HepG2 (cell line): ENCODE results near the gene CREBRF. TPM values are rescaled to one million over a fixed set of nuclear protein-coding genes. Genes with fewer than 3 reads are reported as not detected.

ENCODE experiments used
- FOXA1 ChIP-seq, 2 experiments: fragments of 450-650 bp in 1 of 2; sonication (generic) in 1 of 2; formaldehyde crosslinking in 1 of 2; IDR thresholded peaks; 2 replicates each; pipeline versions ENCODE4 v1.4.0 to v1.6.1; 2016 to 2020; ENCODE audit warnings: missing genetic modification reagents in 1 of 2
- HDAC2 ChIP-seq: sonication (generic); formaldehyde crosslinking; IDR thresholded peaks from 2 replicates; pipeline ENCODE4 v1.4.0; 2020; ENCODE audit warnings: missing genetic modification reagents
- HMG20B ChIP-seq: conservative IDR thresholded peaks from 2 replicates; pipeline ENCODE4 v1.6.1; 2016; ENCODE audit warnings: missing genetic modification reagents, missing compliant biosample characterization
- HMGA1 ChIP-seq: sonication (generic); formaldehyde crosslinking; conservative IDR thresholded peaks from 2 replicates; pipeline ENCODE4 v1.4.0; 2020; ENCODE audit warnings: missing genetic modification reagents
- HNRNPH1 ChIP-seq: fragments of 200-400 bp; formaldehyde crosslinking; optimal IDR thresholded peaks from 2 replicates; pipeline ENCODE3; 2017; ENCODE audit warnings: mild to moderate bottlenecking, low read depth, low read length
- HNRNPL ChIP-seq: fragments of 200-400 bp; formaldehyde crosslinking; IDR thresholded peaks from 2 replicates; pipeline ENCODE4 v1.6.1; 2017; ENCODE audit warnings: mild to moderate bottlenecking, low read depth, low read length
- HNRNPUL1 ChIP-seq: fragments of 200-400 bp; formaldehyde crosslinking; IDR thresholded peaks from 2 replicates; pipeline ENCODE4 v1.6.1; 2017; ENCODE audit warnings: low read depth, mild to moderate bottlenecking, low read length, moderate library complexity
- HOXA3 ChIP-seq: sonication (generic); formaldehyde crosslinking; IDR thresholded peaks from 2 replicates; pipeline ENCODE4 v1.5.0; 2020; ENCODE audit warnings: missing genetic modification reagents
- ISL2 ChIP-seq: sonication (generic); formaldehyde crosslinking; IDR thresholded peaks from 2 replicates; pipeline ENCODE4 v1.5.0; 2020; ENCODE audit warnings: missing genetic modification reagents
- MTA1 ChIP-seq: sonication (generic); formaldehyde crosslinking; IDR thresholded peaks from 2 replicates; pipeline ENCODE4 v1.4.0; 2020; ENCODE audit warnings: missing genetic modification reagents, mild to moderate bottlenecking, borderline replicate concordance
- NPAS2 ChIP-seq: sonication (generic); formaldehyde crosslinking; IDR thresholded peaks from 2 replicates; pipeline ENCODE4 v1.8.0; 2022; ENCODE audit warnings: mild to moderate bottlenecking, missing genetic modification reagents, borderline replicate concordance
- SIX4 ChIP-seq: sonication (generic); formaldehyde crosslinking; IDR thresholded peaks from 2 replicates; pipeline ENCODE4 v1.4.0; 2020; ENCODE audit warnings: missing genetic modification reagents
- SMAD3 ChIP-seq: sonication (generic); formaldehyde crosslinking; IDR thresholded peaks from 2 replicates; pipeline ENCODE4 v1.4.0; 2020; ENCODE audit warnings: missing genetic modification reagents
- TFAP4 ChIP-seq: sonication (generic); IDR thresholded peaks from 2 replicates; pipeline ENCODE4 v1.6.1; 2016; ENCODE audit warnings: low read depth, borderline replicate concordance
- TMF1 ChIP-seq: sonication (generic); formaldehyde crosslinking; IDR thresholded peaks from 2 replicates; pipeline ENCODE4 v1.8.1; 2022; ENCODE audit warnings: low read depth, missing genetic modification reagents
- YY1 ChIP-seq: IDR thresholded peaks from 2 replicates; pipeline ENCODE4 v1.6.1; 2011; ENCODE audit warnings: low read length, low read depth, moderate library complexity, mild to moderate bottlenecking; ENCODE audit not compliant: insufficient read depth, insufficient replicate concordance
- ZFP36L2 ChIP-seq: sonication (generic); formaldehyde crosslinking; IDR thresholded peaks from 2 replicates; pipeline ENCODE4 v1.4.0; 2020; ENCODE audit warnings: missing genetic modification reagents
- ZIK1 ChIP-seq: sonication (generic); formaldehyde crosslinking; IDR thresholded peaks from 2 replicates; pipeline ENCODE4 v1.5.0; 2020; ENCODE audit warnings: mild to moderate bottlenecking, low read depth, missing genetic modification reagents, borderline replicate concordance
- ZKSCAN5 ChIP-seq: sonication (generic); formaldehyde crosslinking; IDR thresholded peaks from 2 replicates; pipeline ENCODE4 v1.5.1; 2020; ENCODE audit warnings: mild to moderate bottlenecking, missing genetic modification reagents
- ZNF12 ChIP-seq: sonication (generic); formaldehyde crosslinking; IDR thresholded peaks from 2 replicates; pipeline ENCODE4 v1.5.0; 2020; ENCODE audit warnings: missing genetic modification reagents
- ZNF34 ChIP-seq: sonication (generic); formaldehyde crosslinking; IDR thresholded peaks from 2 replicates; pipeline ENCODE4 v1.4.0; 2020; ENCODE audit warnings: mild to moderate bottlenecking, missing genetic modification reagents, borderline replicate concordance
- ZNF546 ChIP-seq: sonication (generic); formaldehyde crosslinking; conservative IDR thresholded peaks from 2 replicates; pipeline ENCODE4 v1.8.1; 2023; ENCODE audit warnings: mild to moderate bottlenecking, missing genetic modification reagents
- ZNF816 ChIP-seq: sonication (generic); formaldehyde crosslinking; IDR thresholded peaks from 2 replicates; pipeline ENCODE4 v1.8.0; 2022; ENCODE audit warnings: missing genetic modification reagents, mild to moderate bottlenecking, borderline replicate concordance
- ZSCAN20 ChIP-seq: sonication (generic); formaldehyde crosslinking; IDR thresholded peaks from 2 replicates; pipeline ENCODE4 v1.4.0; 2020; ENCODE audit warnings: missing genetic modification reagents, mild to moderate bottlenecking, borderline replicate concordance
- polyA plus RNA-seq, 8 experiments: library from polyadenylated mRNA; depleted of rRNA in 3 of 8; stranded (reverse) in 7 of 8; unstranded in 1 of 8; fragments of >200 nt; fragmentation: Illumina TruSeq in 4 of 8; extraction: Trizol in 4 of 8; gene quantifications; 2 replicates each; pipeline versions ENCODE4 v1.2.1 to v1.2.3, GENCODE V29; 2011 to 2016; ENCODE audit warnings: low read depth in 4 of 8, missing spikeins in 1 of 8, mixed read lengths in 1 of 8; ENCODE audit not compliant: insufficient read depth in 1 of 8
- total RNA-seq, 5 experiments: library from RNA; depleted of rRNA; stranded (reverse); fragments of >200 nt; fragmentation: Illumina TruSeq; extraction: Trizol; gene quantifications; 2 replicates each; pipeline ENCODE4 v1.2.3, GENCODE V29; 2016; ENCODE audit warnings: low read depth in 1 of 5
- TF ChIP-seq, protein P1 (sequence below): sonication (generic); formaldehyde crosslinking; IDR thresholded peaks from 2 replicates; pipeline ENCODE4 v1.8.1; 2022; ENCODE audit warnings: mild to moderate bottlenecking, missing genetic modification reagents
- TF ChIP-seq, protein P2 (sequence below): sonication (generic); formaldehyde crosslinking; IDR thresholded peaks from 2 replicates; pipeline ENCODE4 v1.5.0; 2020; ENCODE audit warnings: missing genetic modification reagents
- TF ChIP-seq, protein P3 (sequence below): sonication (generic); formaldehyde crosslinking; IDR thresholded peaks from 2 replicates; pipeline ENCODE4 v1.4.0; 2020; ENCODE audit warnings: missing genetic modification reagents

Gene CREBRF
- total and polyA plus RNA-seq, 2 of the 13 experiments (the other 11 are each of a cell fraction or from before 2014, with no cell fraction given) = 4.5 to 10.2 TPM

GRCh38 chr5:173144200-173145176 is 88.3 kb downstream of the CREBRF start, which contains the start of gene BNIP1 (continued):
- TF ChIP-seq ZIK1 (CRISPR knock-in tag) (0 out of 2 replicates have a peak, but pooled peaks have one; percentile 8), HDAC2 (CRISPR knock-in tag) (peak; percentile 84), ZSCAN20 (CRISPR knock-in tag) (no peak), SIX4 (no peak), YY1 (peak; percentile 99), HOXA3 (CRISPR knock-in tag) (peak; percentile 99), SMAD3 (CRISPR knock-in tag) (peak; percentile 91), HNRNPL (peak; percentile 85), HNRNPUL1 (no peak), ZNF34 (CRISPR knock-in tag) (no peak), TFAP4 (0 out of 2 replicates have a peak, but pooled peaks have one; percentile 17), NPAS2 (CRISPR knock-in tag) (no peak), ZNF546 (no peak), ZNF12 (CRISPR knock-in tag) (0 out of 2 replicates have a peak, but pooled peaks have one; percentile 45), HNRNPH1 (no peak), HMG20B (CRISPR knock-in tag) (no peak), TMF1 (CRISPR knock-in tag) (peak; percentile 35; the same call in 1 of the 2 replicates), ZKSCAN5 (CRISPR knock-in tag) (no peak; the same call in 1 of the 2 replicates), ZFP36L2 (no peak), ISL2 (CRISPR knock-in tag) (peak; percentile 78), MTA1 (peak; percentile 69; the same call in 1 of the 2 replicates), ZNF816 (peak; percentile 74; the same call in 1 of the 2 replicates), FOXA1 (IDR thresholded peaks at IDR 0.05) (no peak), FOXA1 (CRISPR knock-in tag; IDR thresholded peaks at IDR 0.05) (peak; percentile 56), HMGA1 (CRISPR knock-in tag) (no peak)
- TF ChIP-seq, protein P1, sequence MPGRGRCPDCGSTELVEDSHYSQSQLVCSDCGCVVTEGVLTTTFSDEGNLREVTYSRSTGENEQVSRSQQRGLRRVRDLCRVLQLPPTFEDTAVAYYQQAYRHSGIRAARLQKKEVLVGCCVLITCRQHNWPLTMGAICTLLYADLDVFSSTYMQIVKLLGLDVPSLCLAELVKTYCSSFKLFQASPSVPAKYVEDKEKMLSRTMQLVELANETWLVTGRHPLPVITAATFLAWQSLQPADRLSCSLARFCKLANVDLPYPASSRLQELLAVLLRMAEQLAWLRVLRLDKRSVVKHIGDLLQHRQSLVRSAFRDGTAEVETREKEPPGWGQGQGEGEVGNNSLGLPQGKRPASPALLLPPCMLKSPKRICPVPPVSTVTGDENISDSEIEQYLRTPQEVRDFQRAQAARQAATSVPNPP (CRISPR knock-in tag) = peak; percentile 64; the same call in 1 of the 2 replicates
- TF ChIP-seq, protein P2, sequence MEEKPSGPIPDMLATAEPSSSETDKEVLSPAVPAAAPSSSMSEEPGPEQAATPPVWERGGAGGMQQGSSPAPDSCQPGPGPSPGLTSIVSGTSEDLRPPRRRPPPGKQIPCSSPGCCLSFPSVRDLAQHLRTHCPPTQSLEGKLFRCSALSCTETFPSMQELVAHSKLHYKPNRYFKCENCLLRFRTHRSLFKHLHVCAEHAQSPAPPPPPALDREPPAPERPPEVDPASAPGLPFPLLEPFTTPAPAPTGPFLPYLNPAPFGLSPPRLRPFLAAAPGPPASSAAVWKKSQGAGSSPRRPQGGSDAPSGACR = peak; percentile 59
- TF ChIP-seq, protein P3, sequence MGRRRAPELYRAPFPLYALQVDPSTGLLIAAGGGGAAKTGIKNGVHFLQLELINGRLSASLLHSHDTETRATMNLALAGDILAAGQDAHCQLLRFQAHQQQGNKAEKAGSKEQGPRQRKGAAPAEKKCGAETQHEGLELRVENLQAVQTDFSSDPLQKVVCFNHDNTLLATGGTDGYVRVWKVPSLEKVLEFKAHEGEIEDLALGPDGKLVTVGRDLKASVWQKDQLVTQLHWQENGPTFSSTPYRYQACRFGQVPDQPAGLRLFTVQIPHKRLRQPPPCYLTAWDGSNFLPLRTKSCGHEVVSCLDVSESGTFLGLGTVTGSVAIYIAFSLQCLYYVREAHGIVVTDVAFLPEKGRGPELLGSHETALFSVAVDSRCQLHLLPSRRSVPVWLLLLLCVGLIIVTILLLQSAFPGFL = no peak
